Left ventricle myocardium superior (tissue), 1 donor: ENCODE results near the gene FYCO1. TPM values are rescaled to one million over a fixed set of nuclear protein-coding genes. Genes with fewer than 3 reads are reported as not detected.
A peak's percentile ranks its signal among the peaks of the same experiment; 100 is the strongest.

Experiments used
- ATAC-seq: fragments of 200-7000 bp; cut with Tn5 transposase; one replicate; pipeline ENCODE4 v1.9.1; 2020; ENCODE audit warnings: mild to moderate bottlenecking, moderate library complexity
- DNase-seq: peaks from one replicate; pipeline ENCODE4 v3.0.0-alpha.2; 2020
- intact Hi-C: fragments of 100-400 bp; cut with micrococcal nuclease; formaldehyde crosslinking; loops from one replicate; pipeline ENCODE4 v1.11.0; 2022
- total RNA-seq: library from RNA; stranded (reverse); fragmentation: NEBNext Ultra II Directional; extraction: Animal tissue kit (Norgen Biotek cat#: 25700); gene quantifications from one replicate; pipeline ENCODE4 v1.2.1, GENCODE V29; 2021
- donor health status: DM: no; HTN: yes; CAD: no; lungs with severe emphysema.

FYCO1 gene
- total RNA-seq, 1 donor from 2014 or later, result 146 TPM

DNA sequence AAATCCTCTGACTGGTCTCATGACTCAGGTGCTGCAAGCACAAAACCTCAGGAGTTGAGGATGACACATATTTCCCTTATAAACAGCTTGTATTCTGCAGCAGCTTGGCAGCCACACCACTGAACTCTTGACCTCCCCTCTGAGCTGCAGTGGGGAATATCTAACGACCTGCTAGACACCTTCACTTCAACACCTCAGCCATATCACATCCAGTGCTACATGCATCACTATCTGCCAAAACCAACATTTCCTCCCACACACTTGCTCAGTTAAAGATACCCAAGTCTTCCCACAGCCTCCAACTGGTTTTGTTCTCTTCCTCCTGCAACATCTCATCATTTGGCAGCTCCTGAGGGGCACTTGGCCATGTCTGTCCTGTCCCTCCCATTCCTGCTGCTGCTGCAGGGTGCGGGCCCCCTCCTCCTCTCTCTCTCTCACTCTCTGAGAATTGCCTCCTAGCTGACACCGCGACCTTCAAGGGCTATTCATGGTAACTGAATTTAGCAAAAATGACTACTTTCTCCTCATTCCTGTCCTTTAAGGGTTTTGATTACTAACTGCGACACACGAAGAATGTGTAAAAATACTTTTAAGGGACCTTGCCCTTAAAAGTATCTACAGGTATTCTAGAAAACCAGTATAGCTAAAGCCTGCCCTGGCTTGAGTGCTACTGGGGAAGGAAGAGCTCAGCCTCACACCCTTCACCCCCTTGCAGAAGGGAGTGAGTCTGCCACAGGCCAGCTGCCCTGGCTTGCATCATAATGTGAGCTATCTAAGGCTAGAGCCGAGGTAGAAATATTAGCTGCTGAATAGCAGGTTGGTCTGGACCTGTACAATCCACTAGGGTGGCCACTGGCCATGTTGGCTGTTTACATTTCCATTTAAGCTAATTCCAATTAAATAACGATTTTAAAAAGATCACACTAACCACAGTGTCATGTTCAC, 114.3 kb downstream of the FYCO1 start:
- ATAC-seq, result peak; percentile 82
- no peak for DNase-seq
- intact Hi-C loops, result no loop called here

DNA sequence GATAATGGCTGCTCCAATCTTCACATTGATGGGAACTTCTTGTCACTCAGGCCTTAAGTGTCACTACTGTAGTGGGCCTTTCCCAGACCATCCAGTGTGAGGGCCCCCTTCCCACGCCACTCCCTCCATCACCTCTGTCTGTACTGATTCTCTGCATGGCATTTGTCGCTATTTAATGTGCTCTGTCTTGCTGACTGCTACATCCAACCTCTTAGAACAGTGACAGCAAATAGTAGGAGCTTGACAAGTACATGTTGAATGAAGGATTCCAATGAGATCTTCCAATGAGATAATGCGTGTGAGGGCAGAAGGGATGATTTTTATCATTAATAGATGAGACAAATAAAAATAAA, 114.9 kb downstream of the FYCO1 start:
- intact Hi-C loops, result no loop called here
- DNase-seq, result no peak
- no peak for ATAC-seq

DNA sequence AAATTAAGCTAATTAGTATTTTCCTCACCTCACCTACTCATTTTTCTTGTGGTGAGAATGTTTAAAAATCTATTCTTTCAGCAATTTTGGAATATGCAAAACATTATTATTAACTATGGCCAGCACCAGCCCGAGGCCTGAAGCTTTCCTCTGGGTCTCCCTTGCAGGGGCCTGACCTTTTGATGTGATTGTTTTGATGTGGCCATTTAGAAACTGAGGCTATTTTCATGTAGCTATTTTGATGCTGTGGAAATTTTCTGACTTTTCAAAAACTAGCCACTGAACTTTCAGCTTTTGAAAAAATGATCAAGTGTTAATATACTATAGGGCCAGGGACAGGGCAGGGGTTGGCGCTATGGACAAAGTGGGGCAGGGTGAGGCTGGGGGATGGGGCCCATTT, 117.5 kb downstream of the FYCO1 start:
- ATAC-seq (no peak), DNase-seq (no peak)
- intact Hi-C loops, result no loop called here

DNA sequence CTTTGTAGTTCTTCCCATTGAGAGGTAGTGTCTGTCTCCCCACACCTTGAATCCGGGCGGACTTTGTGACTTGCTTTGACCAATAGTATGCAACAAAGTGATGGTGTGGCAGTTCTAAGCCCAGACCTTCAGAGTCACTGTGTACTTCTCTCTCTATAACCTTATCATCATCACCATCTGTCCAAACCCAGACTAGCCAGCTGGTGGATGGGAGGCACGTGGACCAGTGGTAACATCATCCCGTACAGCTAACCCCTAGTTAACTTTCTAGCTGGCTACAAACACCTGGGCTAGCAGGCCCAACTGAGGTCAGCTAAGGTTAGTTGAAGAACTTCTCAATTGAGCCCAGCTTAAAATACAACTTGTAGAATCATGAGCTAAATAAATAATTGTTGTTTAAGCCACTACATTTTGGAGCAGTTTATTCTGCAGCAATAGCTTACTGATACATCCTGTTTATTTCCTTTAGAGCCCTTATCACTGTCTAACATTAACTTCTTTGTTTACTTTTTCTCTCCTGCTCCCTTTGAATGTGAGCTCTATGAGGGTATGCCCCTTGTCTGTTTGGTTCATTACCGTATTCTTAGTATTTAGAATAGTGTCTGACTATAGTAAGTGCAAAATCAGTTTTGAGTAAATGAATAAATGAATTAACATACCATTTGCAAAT, 120.8 kb downstream of the FYCO1 start:
- intact Hi-C loops, result no loop called here
- ATAC-seq (no peak), DNase-seq (no peak)

DNA sequence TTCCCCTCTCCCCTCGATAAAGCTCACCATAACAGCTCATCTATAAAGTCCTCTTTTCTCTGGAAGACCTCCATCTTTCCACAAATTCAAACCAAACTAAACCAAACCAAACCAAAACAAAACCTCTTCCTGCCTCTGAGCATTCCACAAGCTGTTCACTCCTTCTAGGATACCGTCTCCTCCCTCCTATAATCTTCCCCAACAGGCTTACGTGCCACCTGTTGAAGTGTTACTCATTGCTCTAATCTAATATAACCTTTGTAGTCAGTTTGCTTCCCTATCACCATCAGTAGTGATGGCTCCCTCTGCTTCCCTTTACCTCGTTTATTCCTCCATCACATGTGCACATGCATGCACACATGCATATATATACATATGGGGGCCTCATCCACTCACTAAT, 122.0 kb downstream of the FYCO1 start:
- intact Hi-C loops, result no loop called here
- DNase-seq (no peak), ATAC-seq (no peak)

DNA sequence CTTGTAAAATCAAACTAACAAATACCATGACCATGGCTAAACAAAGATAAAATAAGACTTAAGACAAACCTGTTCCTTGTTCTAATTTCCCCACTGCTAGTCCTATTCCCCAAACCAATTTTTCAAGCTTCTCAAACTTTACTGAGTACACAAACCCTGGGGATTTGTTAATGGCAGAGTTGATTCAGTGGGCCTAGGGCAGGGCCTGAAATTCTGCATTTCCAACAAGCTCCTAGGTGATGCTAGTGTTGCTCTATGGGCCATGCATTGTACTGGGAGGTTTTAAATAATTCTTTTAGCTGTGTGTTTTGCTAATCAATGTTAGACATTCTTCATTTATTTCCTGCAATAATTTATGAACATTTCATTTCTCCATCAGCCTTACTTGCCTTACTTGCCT, 122.6 kb downstream of the FYCO1 start:
- intact Hi-C loops, result no loop called here
- ATAC-seq (no peak), DNase-seq (no peak)

DNA sequence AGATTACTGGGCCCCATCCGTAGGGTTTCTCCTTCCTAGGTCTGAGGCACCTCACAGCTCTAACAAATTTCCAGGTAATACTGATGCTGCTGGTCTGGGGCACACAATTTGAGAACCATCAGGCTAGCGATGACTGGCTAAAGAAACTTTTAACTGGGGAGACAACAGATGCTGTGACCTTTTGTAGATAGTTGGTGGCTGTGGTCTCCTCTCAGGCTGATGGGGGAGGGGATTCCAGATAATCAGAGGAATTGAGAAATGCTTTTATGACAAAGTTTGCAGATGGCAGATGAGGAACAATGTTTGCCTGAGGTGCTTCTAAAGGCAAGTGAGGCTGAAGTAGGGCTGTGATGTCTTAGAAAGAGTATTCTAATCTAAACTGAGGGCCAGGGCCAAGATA, 123.1 kb downstream of the FYCO1 start:
- ATAC-seq (no peak), DNase-seq (no peak)
- intact Hi-C loops, result no loop called here

DNA sequence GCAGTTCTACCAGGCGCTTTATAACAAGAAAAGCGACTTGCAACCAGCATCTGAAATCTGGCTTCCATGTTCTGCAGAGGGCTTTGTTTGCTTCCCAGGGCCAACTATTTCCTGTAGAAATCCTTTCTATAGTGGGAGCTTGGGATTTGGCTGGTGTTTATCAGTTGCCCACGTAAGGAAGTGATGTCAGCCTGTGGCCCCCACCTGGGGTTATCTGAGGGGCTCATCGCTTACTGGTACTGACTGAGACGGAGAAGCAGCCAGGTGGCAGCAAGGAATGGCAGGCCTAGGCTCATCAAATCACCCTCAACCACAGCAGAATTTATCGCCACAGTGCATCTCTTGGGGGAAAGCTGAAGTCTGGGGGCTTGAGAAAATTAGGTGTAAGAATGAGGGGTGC, 123.8 kb downstream of the FYCO1 start:
- intact Hi-C loops, result no loop called here
- ATAC-seq, result no peak

DNA sequence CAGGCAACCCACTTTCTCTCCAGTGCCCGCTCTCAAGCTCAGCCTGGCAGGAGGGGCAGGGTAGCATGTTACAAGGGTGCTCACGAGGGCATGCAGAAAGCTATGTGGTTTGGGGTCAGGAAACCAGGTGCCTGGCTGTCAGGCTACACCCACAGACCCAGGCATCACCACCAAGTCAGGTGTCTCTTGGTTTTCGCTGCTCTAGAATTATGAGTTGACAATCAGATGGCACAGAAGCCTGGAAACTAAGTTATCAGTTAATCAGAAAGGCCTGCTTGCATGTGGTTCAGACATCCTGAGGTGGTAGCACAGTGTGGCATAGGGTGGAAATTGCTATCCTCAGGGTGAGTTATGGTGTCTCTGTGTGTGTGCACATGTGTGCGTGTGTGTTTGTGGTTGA, 125.5 kb downstream of the FYCO1 start:
- DNase-seq (no peak), ATAC-seq (no peak)
- intact Hi-C loops, result no loop called here

More for the DNA sequence above, 123.8 kb downstream of the FYCO1 start:
- DNase-seq, result no peak

DNA sequence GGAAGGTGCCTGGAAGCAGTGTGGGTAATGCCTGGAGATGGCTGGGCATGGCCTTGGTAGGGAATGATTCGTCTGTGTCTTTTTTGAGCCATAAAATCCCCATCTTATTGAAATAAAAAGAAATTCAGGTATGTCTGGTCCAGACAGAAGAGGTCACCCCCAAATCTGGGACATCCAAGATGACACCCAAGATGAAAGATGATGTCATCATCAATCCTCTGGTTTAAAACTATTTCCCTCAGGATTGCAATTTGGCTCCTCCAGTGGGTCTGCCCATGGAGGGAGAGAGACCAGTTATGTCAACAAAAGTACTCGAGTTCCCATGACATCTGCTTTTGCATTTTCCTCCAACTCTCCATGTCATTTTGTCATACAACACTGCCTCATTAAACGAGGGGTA, 126.0 kb downstream of the FYCO1 start:
- no peak for DNase-seq
- intact Hi-C loops, result no loop called here
- no peak for ATAC-seq

DNA sequence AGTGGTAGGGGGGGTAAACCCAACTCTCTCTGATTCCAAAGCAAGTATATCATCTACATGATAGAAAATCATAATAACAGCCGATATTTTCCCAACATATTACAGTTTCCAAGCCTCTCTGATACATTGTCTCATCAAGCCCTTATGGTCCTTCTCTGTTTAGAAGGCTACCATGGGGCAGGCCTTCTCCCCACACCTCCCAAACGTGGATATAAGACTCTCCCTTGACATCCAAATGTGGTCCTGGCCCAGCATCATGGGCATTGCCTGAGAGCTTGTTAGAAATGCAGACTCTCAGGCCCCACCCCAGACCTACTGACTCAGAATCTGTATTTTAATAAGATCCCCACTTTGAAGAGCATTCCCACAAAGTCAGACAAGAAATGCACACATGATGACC, 127.0 kb downstream of the FYCO1 start:
- ATAC-seq, result no peak
- intact Hi-C loops, result no loop called here
- no peak for DNase-seq

DNA sequence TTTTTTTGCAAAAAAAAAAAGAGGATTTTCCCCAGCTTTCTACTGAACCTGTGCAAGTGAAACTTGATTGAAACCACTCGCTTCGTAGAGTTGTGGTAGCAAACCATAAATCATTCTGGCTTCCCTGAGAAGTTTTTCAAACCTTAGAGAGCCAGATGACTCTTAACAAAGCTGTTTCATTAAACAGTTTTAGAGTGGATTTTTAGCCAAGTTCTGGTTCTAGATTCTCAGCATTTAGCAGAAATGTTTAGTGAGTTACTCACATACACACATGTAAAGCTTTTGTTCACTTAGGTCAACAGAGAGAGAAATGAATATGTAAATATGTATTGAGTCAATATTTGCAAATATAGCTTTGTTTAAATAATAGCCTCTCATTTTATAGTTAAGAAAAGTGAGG, 127.4 kb downstream of the FYCO1 start:
- DNase-seq (no peak), ATAC-seq (no peak)
- intact Hi-C loops, result no loop called here

Other genes with a start within 250 kb of the FYCO1 start
- gene SLC6A20, start 199.3 kb downstream of the FYCO1 start, total RNA-seq, result not detected
- gene LZTFL1, start 153.7 kb downstream of the FYCO1 start, total RNA-seq, result 10.1 TPM
- not detected for gene CCR9, start 109.3 kb downstream of the FYCO1 start, total RNA-seq
- 0.59 TPM for gene CXCR6, start 52.4 kb downstream of the FYCO1 start, total RNA-seq
- not detected for gene XCR1, start 31.7 kb upstream of the FYCO1 start, total RNA-seq
- gene CCR1, start 212.5 kb upstream of the FYCO1 start, total RNA-seq, result 2.4 TPM
- gene CCR3, start 246.6 kb upstream of the FYCO1 start, total RNA-seq, result not detected